HUES48 (cell line): ENCODE data around the gene PEAK1.

Experiments
- H3K27ac ChIP-seq: one replicate; pipeline ENCODE4 v1.7.0; 2013; ENCODE audit warnings: low read depth, low read length, inconsistent platforms
- H3K27me3 ChIP-seq: 2 replicates; pipeline ENCODE4 v1.6.1; 2013; ENCODE audit warnings: mild to moderate bottlenecking, low read length; ENCODE audit not compliant: control insufficient read depth, insufficient read depth
- H3K36me3 ChIP-seq: 2 replicates; pipeline ENCODE4 v1.6.1; 2013; ENCODE audit warnings: low read length; ENCODE audit not compliant: control insufficient read depth, insufficient read depth
- H3K4me1 ChIP-seq: 2 replicates; pipeline ENCODE4 v1.6.1; 2013; ENCODE audit warnings: mild to moderate bottlenecking, low read length; ENCODE audit not compliant: control insufficient read depth, insufficient read depth
- H3K4me3 ChIP-seq: 2 replicates; pipeline ENCODE4 v1.5.1; 2013; ENCODE audit warnings: mild to moderate bottlenecking, low read depth, low read length
- H3K9ac ChIP-seq: 2 replicates; pipeline ENCODE4 v1.6.1; 2013; ENCODE audit warnings: mild to moderate bottlenecking, low read depth, low read length, moderate library complexity
- H3K9me3 ChIP-seq: 2 replicates; pipeline ENCODE4 v1.6.1; 2013; ENCODE audit warnings: low read length; ENCODE audit not compliant: control insufficient read depth, insufficient read depth

Gene PEAK1

GRCh38 chr15:77380033-77380432 lies 39.9 kb downstream of the PEAK1 start:
- Histone ChIP-seq H3K27ac (no peak overlapping the region), H3K9me3 (no peaks in the 10 kb centered on the region), H3K36me3 (no peaks in the 10 kb centered on the region), H3K4me3 (no peak overlapping the region), H3K27me3 (no peaks in the 10 kb centered on the region), H3K4me1 (peaks cover 7% of the 10 kb centered on the region; the same call in 1 of the 2 replicates), H3K9ac (no peak overlapping the region)

GRCh38 chr15:77376770-77377169 lies 43.1 kb downstream of the PEAK1 start:
- H3K27ac ChIP-seq = no peak overlapping the region
- H3K9ac ChIP-seq = no peak overlapping the region
- no peaks in the 10 kb centered on the region for H3K9me3 ChIP-seq
- H3K27me3 ChIP-seq = no peaks in the 10 kb centered on the region
- no peaks in the 10 kb centered on the region for H3K36me3 ChIP-seq
- H3K4me3 ChIP-seq = no peak overlapping the region
- no peaks in the 10 kb centered on the region for H3K4me1 ChIP-seq

GRCh38 chr15:77375133-77375532 lies 44.8 kb downstream of the PEAK1 start:
- no peak overlapping the region for H3K9ac ChIP-seq
- H3K27me3 ChIP-seq = no peaks in the 10 kb centered on the region
- H3K9me3 ChIP-seq = no peaks in the 10 kb centered on the region
- no peak overlapping the region for H3K27ac ChIP-seq
- H3K36me3 ChIP-seq = no peaks in the 10 kb centered on the region
- no peak overlapping the region for H3K4me3 ChIP-seq
- no peaks in the 10 kb centered on the region for H3K4me1 ChIP-seq

GRCh38 chr15:77373441-77373840 lies 46.5 kb downstream of the PEAK1 start:
- H3K36me3 ChIP-seq = no peaks in the 10 kb centered on the region
- H3K4me1 ChIP-seq = no peaks in the 10 kb centered on the region
- H3K9ac ChIP-seq = no peak overlapping the region
- no peak overlapping the region for H3K27ac ChIP-seq
- H3K4me3 ChIP-seq = no peak overlapping the region
- H3K9me3 ChIP-seq = no peaks in the 10 kb centered on the region
- no peaks in the 10 kb centered on the region for H3K27me3 ChIP-seq

- Histone ChIP-seq H3K36me3 (no peaks in the 10 kb centered on the region), H3K4me1 (no peaks in the 10 kb centered on the region), H3K27me3 (no peaks in the 10 kb centered on the region), H3K9me3 (no peaks in the 10 kb centered on the region), H3K27ac (no peak overlapping the region), H3K9ac (no peak overlapping the region), H3K4me3 (no peak overlapping the region)
Measured at GRCh38 chr15:77371850-77372563, 47.9 kb downstream of the PEAK1 start.

- Histone ChIP-seq H3K9me3 (no peaks in the 10 kb centered on the region), H3K4me1 (no peaks in the 10 kb centered on the region), H3K36me3 (no peaks in the 10 kb centered on the region), H3K27me3 (no peaks in the 10 kb centered on the region), H3K4me3 (no peak overlapping the region), H3K27ac (no peak overlapping the region), H3K9ac (no peak overlapping the region)
Measured at GRCh38 chr15:77370580-77370979, 49.3 kb downstream of the PEAK1 start.

- Histone ChIP-seq H3K27me3 (no peaks in the 10 kb centered on the region), H3K9me3 (no peaks in the 10 kb centered on the region), H3K4me1 (no peaks in the 10 kb centered on the region), H3K9ac (no peak overlapping the region), H3K36me3 (no peaks in the 10 kb centered on the region), H3K27ac (no peak overlapping the region), H3K4me3 (no peak overlapping the region)
Measured at GRCh38 chr15:77369168-77369567, 50.7 kb downstream of the PEAK1 start.

GRCh38 chr15:77367631-77368030 lies 52.3 kb downstream of the PEAK1 start:
- no peaks in the 10 kb centered on the region for H3K27me3 ChIP-seq

DNA sequence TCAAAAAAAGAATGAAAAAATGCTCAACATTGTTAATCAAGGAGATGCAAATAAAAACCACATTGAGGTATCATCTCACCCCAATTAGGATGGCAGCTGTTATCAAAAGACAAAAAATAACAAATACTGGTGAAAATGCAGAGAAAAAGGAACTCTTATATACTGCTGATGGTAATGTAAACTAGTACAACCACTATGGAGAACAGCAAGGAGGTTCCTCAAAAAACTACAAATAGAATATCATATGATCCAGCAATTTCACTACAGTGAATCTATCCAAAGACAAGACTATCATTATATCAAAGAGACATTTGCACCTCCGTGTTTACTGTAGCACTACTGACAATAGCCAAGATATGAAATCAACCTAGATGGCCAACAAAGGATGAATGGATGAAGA lies 58.4 kb downstream of the PEAK1 start:
- no peaks in the 10 kb centered on the region for H3K9me3 ChIP-seq
- H3K4me1 ChIP-seq = no peaks in the 10 kb centered on the region
- no peak overlapping the region for H3K4me3 ChIP-seq
- H3K27me3 ChIP-seq = no peaks in the 10 kb centered on the region
- no peak overlapping the region for H3K27ac ChIP-seq
- H3K9ac ChIP-seq = no peak overlapping the region
- H3K36me3 ChIP-seq = no peaks in the 10 kb centered on the region

More at GRCh38 chr15:77367631-77368030, 52.3 kb downstream of the PEAK1 start:
- Histone ChIP-seq H3K27ac (no peak overlapping the region), H3K36me3 (no peaks in the 10 kb centered on the region), H3K9ac (no peak overlapping the region), H3K4me3 (no peak overlapping the region), H3K9me3 (no peaks in the 10 kb centered on the region), H3K4me1 (no peaks in the 10 kb centered on the region)

DNA sequence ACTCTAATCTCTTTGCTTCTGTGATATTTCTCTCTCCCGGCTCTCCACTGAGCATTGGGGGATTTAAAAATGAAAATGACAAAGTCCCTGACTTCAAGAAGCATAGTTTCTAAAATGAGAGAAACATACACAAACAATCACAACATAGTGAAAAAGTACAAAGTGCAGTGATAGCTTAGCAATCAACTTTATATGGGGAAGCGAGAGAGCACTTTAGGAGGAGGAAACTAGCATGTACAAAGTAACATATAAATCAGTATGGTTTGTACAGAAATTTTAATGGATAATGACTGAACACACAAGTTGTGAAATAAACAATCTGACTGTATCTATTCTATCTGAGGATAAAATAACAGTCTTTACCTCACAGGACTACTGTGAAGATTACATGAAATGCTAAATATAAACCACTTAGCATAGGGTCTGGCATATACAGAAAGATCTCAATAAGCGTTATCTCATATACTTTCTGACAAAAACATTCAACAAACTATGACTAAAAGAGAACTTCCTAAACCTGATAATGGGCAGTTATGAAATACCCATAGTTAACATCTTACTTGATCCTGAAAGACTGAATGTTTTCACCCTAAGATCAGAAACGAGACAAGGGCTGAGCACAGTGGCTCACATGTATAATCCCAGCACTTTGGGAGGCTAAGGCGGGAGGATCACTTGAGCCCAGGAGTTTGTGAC lies 61.2 kb downstream of the PEAK1 start:
- no peaks in the 10 kb centered on the region for H3K27me3 ChIP-seq
- no peak overlapping the region for H3K4me3 ChIP-seq
- H3K36me3 ChIP-seq = no peaks in the 10 kb centered on the region
- no peak overlapping the region for H3K9ac ChIP-seq
- H3K9me3 ChIP-seq = no peaks in the 10 kb centered on the region
- no peak overlapping the region for H3K27ac ChIP-seq
- no peaks in the 10 kb centered on the region for H3K4me1 ChIP-seq

DNA sequence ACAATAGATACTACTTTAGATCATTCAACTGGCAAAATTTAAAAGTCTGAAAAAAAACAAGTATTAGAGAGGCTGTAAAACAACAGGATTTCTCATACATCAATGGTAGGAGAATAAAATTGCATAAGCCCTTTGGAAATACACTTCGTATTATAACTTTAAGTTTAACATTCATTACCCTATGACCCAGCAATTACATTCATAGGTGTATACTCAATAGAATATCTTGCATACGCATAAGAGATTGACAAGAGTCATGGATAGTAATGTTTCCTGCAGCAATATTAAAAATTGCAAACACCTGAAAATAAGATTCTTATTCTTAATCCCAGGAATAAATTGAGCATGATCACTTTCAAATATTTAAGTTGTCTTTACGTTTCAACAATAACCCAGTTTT lies 63.6 kb downstream of the PEAK1 start:
- no peaks in the 10 kb centered on the region for H3K36me3 ChIP-seq
- H3K4me3 ChIP-seq = no peak overlapping the region
- H3K27ac ChIP-seq = no peak overlapping the region
- no peak overlapping the region for H3K9ac ChIP-seq
- no peaks in the 10 kb centered on the region for H3K27me3 ChIP-seq
- H3K4me1 ChIP-seq = 0 out of 2 replicates have a peak, but pooled peaks cover 3% of the 10 kb centered on the region
- no peaks in the 10 kb centered on the region for H3K9me3 ChIP-seq
